GM13977 (cell line): Measurements from ENCODE around the gene CTNND2.
"Not testable (repeated sequence)": the region's sequence is repeated elsewhere in the genome, so short reads cannot be mapped to it uniquely, and the experiment has no call there.

ENCODE experiments used
- DNase-seq: peaks from one replicate; pipeline ENCODE4 v3.0.0; 2012; ENCODE audit warnings: low spot score
- CTCF ChIP-seq: IDR thresholded peaks from 2 replicates; pipeline ENCODE4 v1.5.1; 2012; ENCODE audit warnings: mild to moderate bottlenecking, control low read depth; ENCODE audit not compliant: insufficient read depth; ENCODE audit errors: extremely low read depth, missing control alignments
- in situ Hi-C: fragments of 300-500 bp; cut with MboI; formaldehyde crosslinking; loops from one replicate; pipeline ENCODE4 v1.12.0; 2022; ENCODE audit warnings: low sequenced_read_pairs, low pct_unique_long_range_greater_than_20kb, mixed read lengths, inconsistent platforms; ENCODE audit not compliant: unreplicated experiment

CTNND2 gene

GRCh38 chr5:11620172-11620571 lies 284.1 kb downstream of the CTNND2 start:
- in situ Hi-C loops: no loop called here
- no peak for DNase-seq

GRCh38 chr5:11619339-11620024 lies 284.8 kb downstream of the CTNND2 start:
- DNase-seq: no peak
- in situ Hi-C loops: no loop called here

More at GRCh38 chr5:11620172-11620571, 284.1 kb downstream of the CTNND2 start:
- TF ChIP-seq CTCF: no peak

GRCh38 chr5:11617080-11617479 lies 287.2 kb downstream of the CTNND2 start:
- TF ChIP-seq CTCF: no peak
- in situ Hi-C loops: no loop called here
- no peak for DNase-seq

More at GRCh38 chr5:11619339-11620024, 284.8 kb downstream of the CTNND2 start:
- TF ChIP-seq CTCF: no peak

- in situ Hi-C loops, DNase-seq: not testable (repeated sequence)
These were observed 287.6 kb downstream of the CTNND2 start for GRCh38 chr5:11616624-11617023.

GRCh38 chr5:11611011-11611410 lies 293.2 kb downstream of the CTNND2 start:
- in situ Hi-C loops: no loop called here
- no peak for DNase-seq
- no peak for TF ChIP-seq CTCF

GRCh38 chr5:11609570-11610303 lies 294.5 kb downstream of the CTNND2 start:
- no peak for DNase-seq
- in situ Hi-C loops: no loop called here
- TF ChIP-seq CTCF: no peak

GRCh38 chr5:11608530-11608929 lies 295.7 kb downstream of the CTNND2 start:
- in situ Hi-C loops: no loop called here
- no peak for DNase-seq
- TF ChIP-seq CTCF: no peak
